Epithelial cell of proximal tubule (primary cell): ENCODE data around the gene ANO10. TPM values are rescaled to one million over a fixed set of nuclear protein-coding genes. Genes with fewer than 3 reads are reported as not detected.

Source experiments
- DNase-seq: peaks from one replicate; pipeline ENCODE4 v3.0.0-alpha.2; 2011; ENCODE audit warnings: low read depth
- H3K4me3 ChIP-seq: 2 replicates; pipeline ENCODE4 v1.5.1; 2011; ENCODE audit warnings: low read depth, mild to moderate bottlenecking, low read length
- CTCF ChIP-seq: conservative IDR thresholded peaks from 2 replicates; pipeline ENCODE4 v1.5.1; 2012; ENCODE audit warnings: low read depth, mild to moderate bottlenecking, low read length
- total RNA-seq: library from RNA; depleted of rRNA; stranded (reverse); fragments of >200 nt; gene quantifications from 2 replicates; pipeline ENCODE4 v1.2.3, GENCODE V29; 2015

The ANO10 gene
- total RNA-seq, 1 donor from 2014 or later = 30.7 TPM

- no peak for TF ChIP-seq CTCF
- no peak overlapping the region for H3K4me3 ChIP-seq
- DNase-seq = peak; percentile 6
These were observed 84.6 kb downstream of the ANO10 start for GRCh38 chr3:43537225-43537624.

- no peak for DNase-seq
- H3K4me3 ChIP-seq = no peak overlapping the region
- no peak for TF ChIP-seq CTCF
These were observed 87.1 kb downstream of the ANO10 start for GRCh38 chr3:43534675-43535074.

- DNase-seq = no peak
- TF ChIP-seq CTCF = no peak
- H3K4me3 ChIP-seq = no peak overlapping the region
These were observed 88.8 kb downstream of the ANO10 start for GRCh38 chr3:43533009-43533408.

- no peak overlapping the region for H3K4me3 ChIP-seq
- no peak for TF ChIP-seq CTCF
- DNase-seq = peak; percentile 57
These were observed 90.0 kb downstream of the ANO10 start for GRCh38 chr3:43531835-43532234.

GRCh38 chr3:43528498-43529099 is 93.2 kb downstream of the ANO10 start:
- DNase-seq = no peak
- no peak for TF ChIP-seq CTCF
- no peak overlapping the region for H3K4me3 ChIP-seq

GRCh38 chr3:43526956-43527355 is 94.9 kb downstream of the ANO10 start:
- H3K4me3 ChIP-seq = no peak overlapping the region
- TF ChIP-seq CTCF = no peak
- DNase-seq = no peak

- H3K4me3 ChIP-seq = no peak overlapping the region
- TF ChIP-seq CTCF = no peak
- no peak for DNase-seq
These were observed 95.7 kb downstream of the ANO10 start for GRCh38 chr3:43525941-43526607.
